Karpas-422 (cell line): ENCODE results near the gene SHC3. TPM values are rescaled to one million over a fixed set of nuclear protein-coding genes. Genes with fewer than 3 reads are reported as not detected.

Experiments used
- DNase-seq: peaks from one replicate; pipeline ENCODE4 v3.0.0-alpha.2; 2015
- H2AFZ ChIP-seq: fragments of 200-600 bp; sonication (generic); 2 replicates; pipeline ENCODE4 v1.6.1; 2014; ENCODE audit warnings: antibody characterized with exemption, low read length, mixed read lengths
- H3K27ac ChIP-seq: fragments of 200-600 bp; sonication (generic); 2 replicates; pipeline ENCODE4 v1.5.1; 2014; ENCODE audit warnings: mild to moderate bottlenecking, low read length, moderate library complexity
- H3K27me3 ChIP-seq: fragments of 200-600 bp; sonication (generic); 2 replicates; pipeline ENCODE4 v1.6.1; 2014; ENCODE audit warnings: low read length, mixed read lengths
- H3K36me3 ChIP-seq: fragments of 200-600 bp; sonication (generic); 2 replicates; pipeline ENCODE4 v1.6.1; 2014; ENCODE audit warnings: low read length, mixed read lengths; ENCODE audit not compliant: insufficient read depth
- H3K4me1 ChIP-seq: fragments of 200-600 bp; sonication (generic); 2 replicates; pipeline ENCODE4 v1.6.1; 2014; ENCODE audit warnings: mild to moderate bottlenecking, low read length, mixed read lengths
- H3K4me2 ChIP-seq: fragments of 200-600 bp; sonication (generic); 2 replicates; pipeline ENCODE4 v1.6.1; 2014; ENCODE audit warnings: low read length, low read depth, mild to moderate bottlenecking; ENCODE audit not compliant: poor library complexity, severe bottlenecking
- H3K4me3 ChIP-seq: fragments of 200-600 bp; sonication (generic); 2 replicates; pipeline ENCODE4 v1.5.1; 2014; ENCODE audit warnings: mild to moderate bottlenecking, antibody characterized with exemption, low read length, mixed read lengths
- H3K79me2 ChIP-seq: fragments of 200-600 bp; sonication (generic); 2 replicates; pipeline ENCODE4 v1.6.1; 2014; ENCODE audit warnings: mild to moderate bottlenecking, low read length, mixed read lengths
- H3K9ac ChIP-seq: fragments of 200-600 bp; sonication (generic); 2 replicates; pipeline ENCODE4 v1.6.0; 2014; ENCODE audit warnings: low read length
- H3K9me2 ChIP-seq: fragments of 200-600 bp; sonication (generic), shearing (Covaris generic); replicated peaks from 2 replicates; pipeline ENCODE4 v1.6.0; 2014; ENCODE audit warnings: mild to moderate bottlenecking, low read length, moderate library complexity; ENCODE audit not compliant: insufficient read depth
- H3K9me3 ChIP-seq: fragments of 300-700, 200-600 bp; sonication (generic); 2 replicates; pipeline ENCODE4 v1.6.1; 2014; ENCODE audit warnings: low read length, mixed read lengths
- H4K20me1 ChIP-seq: fragments of 200-600 bp; sonication (generic); 2 replicates; pipeline ENCODE4 v1.6.1; 2014; ENCODE audit warnings: mild to moderate bottlenecking, antibody characterized with exemption, low read length, low read depth; ENCODE audit not compliant: insufficient read depth
- total RNA-seq: library from RNA; depleted of rRNA; stranded (reverse); fragments of >200 nt; shearing (Covaris generic); gene quantifications from 2 replicates; pipeline ENCODE4 v1.2.3, GENCODE V29; 2014; ENCODE audit warnings: low replicate concordance

Gene SHC3
- total RNA-seq, 1 experiment from 2014 or later: not detected

DNA sequence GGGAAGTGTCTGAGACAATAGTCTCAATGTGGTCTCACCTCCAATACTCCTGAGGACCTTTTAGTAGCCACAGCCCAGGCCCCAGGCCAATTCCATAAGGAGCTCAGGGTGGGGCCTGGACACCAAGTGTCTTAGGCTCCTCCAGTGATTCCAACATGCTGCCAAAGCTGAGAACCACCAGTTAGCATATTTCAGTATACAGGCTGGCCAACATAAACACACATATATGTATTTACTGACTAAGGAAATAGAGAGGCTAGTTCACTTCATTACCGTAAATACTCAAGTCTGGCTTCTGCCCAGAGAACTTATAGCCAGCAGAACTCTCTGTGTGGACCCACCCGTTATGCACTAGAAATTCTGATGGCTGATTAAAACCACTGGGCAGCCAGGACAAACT, 163.3 kb downstream of the SHC3 start:
- H3K4me3 ChIP-seq: no peak overlapping the region

DNA sequence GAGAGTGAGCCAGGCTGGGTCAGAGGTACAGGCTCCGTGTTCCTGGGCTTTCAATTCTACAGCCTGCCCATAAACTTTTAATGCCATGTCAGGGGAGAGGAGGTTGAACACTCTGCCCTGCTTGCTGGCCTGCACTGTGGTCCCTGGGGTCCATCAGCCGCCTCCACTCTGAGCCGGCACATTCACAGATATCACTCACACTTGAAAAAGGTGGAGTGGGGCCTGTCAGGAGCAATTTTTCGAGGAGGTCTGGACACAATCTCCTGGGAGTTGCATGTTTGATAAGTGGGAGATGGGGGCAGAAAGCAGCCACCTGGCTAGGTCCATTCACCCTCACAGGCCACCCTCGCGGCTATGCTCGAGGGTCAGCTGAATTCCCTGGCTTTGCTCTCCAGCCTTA, 164.5 kb downstream of the SHC3 start:
- H3K79me2 ChIP-seq: no peaks in the 10 kb centered on the region
- H3K9ac ChIP-seq: no peak overlapping the region
- no peak for DNase-seq
- H3K27me3 ChIP-seq: no peaks in the 10 kb centered on the region
- H3K4me3 ChIP-seq: no peak overlapping the region
- H3K27ac ChIP-seq: no peak overlapping the region
- no peaks in the 10 kb centered on the region for H3K9me2 ChIP-seq
- H3K4me1 ChIP-seq: no peaks in the 10 kb centered on the region
- H3K9me3 ChIP-seq: no peaks in the 10 kb centered on the region
- no peak overlapping the region for H2AFZ ChIP-seq
- no peak overlapping the region for H3K4me2 ChIP-seq
- H3K36me3 ChIP-seq: no peaks in the 10 kb centered on the region
- no peaks in the 10 kb centered on the region for H4K20me1 ChIP-seq

More for the DNA sequence above, 163.3 kb downstream of the SHC3 start:
- H3K9me3 ChIP-seq: no peaks in the 10 kb centered on the region
- no peak overlapping the region for H3K4me2 ChIP-seq
- H3K27ac ChIP-seq: no peak overlapping the region
- no peaks in the 10 kb centered on the region for H3K27me3 ChIP-seq
- H2AFZ ChIP-seq: no peak overlapping the region
- no peaks in the 10 kb centered on the region for H3K79me2 ChIP-seq
- no peaks in the 10 kb centered on the region for H3K36me3 ChIP-seq
- H3K4me1 ChIP-seq: no peaks in the 10 kb centered on the region
- no peak overlapping the region for H3K9ac ChIP-seq
- no peaks in the 10 kb centered on the region for H3K9me2 ChIP-seq
- DNase-seq: no peak
- no peaks in the 10 kb centered on the region for H4K20me1 ChIP-seq

DNA sequence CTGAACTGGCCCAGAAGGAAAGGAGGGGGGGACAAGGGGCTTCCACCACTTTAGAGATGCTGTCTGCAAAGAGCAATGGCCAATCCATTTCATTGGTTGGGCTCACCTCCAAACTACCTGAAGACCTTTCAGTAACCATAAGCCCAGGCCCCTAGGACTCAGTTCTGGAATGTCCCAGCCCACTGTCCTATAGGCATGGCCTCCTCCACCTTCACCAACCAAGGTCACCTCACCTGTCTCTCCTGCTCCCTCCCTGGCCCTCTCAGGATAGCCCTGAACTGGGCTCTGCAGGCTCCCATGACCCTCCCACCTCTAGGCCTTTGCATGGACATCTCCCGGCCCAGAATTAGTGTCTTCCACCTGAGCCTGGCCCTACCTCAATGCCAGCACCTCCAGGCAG, 165.0 kb downstream of the SHC3 start:
- H3K27me3 ChIP-seq: no peaks in the 10 kb centered on the region
- H3K4me2 ChIP-seq: no peak overlapping the region
- H3K9me2 ChIP-seq: no peaks in the 10 kb centered on the region
- H4K20me1 ChIP-seq: no peaks in the 10 kb centered on the region
- no peak overlapping the region for H2AFZ ChIP-seq
- H3K27ac ChIP-seq: no peak overlapping the region
- no peak overlapping the region for H3K4me3 ChIP-seq
- H3K79me2 ChIP-seq: no peaks in the 10 kb centered on the region
- no peaks in the 10 kb centered on the region for H3K36me3 ChIP-seq
- peaks cover 3% of the 10 kb centered on the region for H3K4me1 ChIP-seq
- no peak for DNase-seq
- no peaks in the 10 kb centered on the region for H3K9me3 ChIP-seq
- no peak overlapping the region for H3K9ac ChIP-seq

DNA sequence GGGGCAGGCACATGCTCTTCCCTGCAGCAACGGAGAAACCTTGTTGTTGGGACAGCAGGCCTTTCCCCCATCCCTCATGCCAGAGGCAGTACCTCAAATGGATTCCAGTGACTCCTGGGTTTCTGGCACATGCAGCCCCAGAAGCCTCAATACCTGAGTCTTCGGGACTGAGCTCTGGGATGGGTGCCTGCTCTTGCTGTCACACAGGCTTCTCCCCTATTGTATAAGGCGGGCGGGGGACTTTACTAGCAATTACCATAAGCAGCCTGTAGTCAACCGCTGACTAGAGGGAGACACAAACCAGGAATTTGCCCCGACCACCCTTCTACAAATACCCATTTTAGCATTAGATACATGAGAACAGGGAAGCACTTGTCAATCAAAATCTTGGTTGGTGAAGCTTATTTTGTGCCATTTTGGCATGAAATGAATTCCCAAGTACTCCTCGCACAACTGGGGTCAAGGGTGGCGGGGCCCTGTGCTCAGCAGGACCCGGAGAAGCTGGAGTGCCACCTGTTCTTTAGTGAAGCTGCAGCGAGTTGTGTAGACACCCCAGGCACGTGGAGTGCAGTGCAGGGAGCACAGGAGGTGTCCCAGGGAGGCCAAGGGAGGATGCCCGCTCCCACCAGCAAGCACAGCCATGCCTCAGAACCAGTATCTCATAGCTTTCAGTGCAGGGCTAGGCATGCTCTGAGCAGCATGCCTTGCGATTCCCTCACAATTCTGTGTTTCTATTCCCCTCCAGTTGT, 166.2 kb downstream of the SHC3 start:
- Histone ChIP-seq H3K4me1 (peaks cover 14% of the 10 kb centered on the region), H4K20me1 (no peaks in the 10 kb centered on the region), H3K9me3 (no peaks in the 10 kb centered on the region), H3K9ac (no peak overlapping the region), H3K27me3 (no peaks in the 10 kb centered on the region), H3K27ac (no peak overlapping the region), H2AFZ (no peak overlapping the region), H3K9me2 (no peaks in the 10 kb centered on the region), H3K4me2 (no peak overlapping the region), H3K36me3 (no peaks in the 10 kb centered on the region), H3K4me3 (no peak overlapping the region), H3K79me2 (no peaks in the 10 kb centered on the region)
- no peak for DNase-seq

GRCh38 chr9:89011683-89012082, 166.9 kb downstream of the SHC3 start:
- peaks cover 17% of the 10 kb centered on the region for H3K4me1 ChIP-seq
- no peaks in the 10 kb centered on the region for H3K27me3 ChIP-seq
- no peak overlapping the region for H3K4me3 ChIP-seq
- H3K36me3 ChIP-seq: no peaks in the 10 kb centered on the region
- DNase-seq: no peak
- H3K27ac ChIP-seq: no peak overlapping the region
- no peak overlapping the region for H2AFZ ChIP-seq
- no peaks in the 10 kb centered on the region for H3K9me3 ChIP-seq
- no peaks in the 10 kb centered on the region for H3K79me2 ChIP-seq
- H3K9ac ChIP-seq: no peak overlapping the region
- no peaks in the 10 kb centered on the region for H4K20me1 ChIP-seq
- H3K9me2 ChIP-seq: no peaks in the 10 kb centered on the region
- H3K4me2 ChIP-seq: no peak overlapping the region

DNA sequence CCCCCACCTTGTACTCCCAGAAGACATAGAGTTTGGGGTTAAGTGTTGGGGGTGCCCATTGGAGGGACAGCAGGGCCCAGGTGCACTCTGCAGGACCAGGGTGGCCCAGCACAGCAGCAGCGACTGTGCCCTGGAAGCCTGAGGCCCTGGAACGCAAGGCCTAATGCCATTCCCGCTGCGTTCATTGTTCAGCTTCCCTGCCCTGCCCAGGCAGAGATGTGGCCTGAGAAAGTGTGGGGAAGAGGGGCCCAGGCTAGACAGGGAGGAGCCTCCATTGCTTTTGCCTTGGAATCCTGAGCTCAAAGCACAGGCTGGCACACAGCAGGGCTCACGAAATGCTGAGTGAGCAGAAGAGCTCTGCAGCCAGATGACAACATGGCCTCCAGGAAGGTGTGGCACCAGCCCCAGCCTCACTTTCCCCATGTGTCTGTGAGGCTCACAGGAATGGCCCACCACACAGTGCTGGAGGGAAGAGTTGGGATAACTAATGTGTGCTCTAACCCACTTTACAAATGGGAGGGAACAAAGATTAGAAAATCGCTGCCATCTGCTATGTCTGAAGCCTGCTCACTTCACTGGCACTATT, 168.0 kb downstream of the SHC3 start:
- H3K4me2 ChIP-seq: no peak overlapping the region
- no peaks in the 10 kb centered on the region for H3K9me2 ChIP-seq
- H3K9ac ChIP-seq: no peak overlapping the region
- H3K27me3 ChIP-seq: no peaks in the 10 kb centered on the region
- no peaks in the 10 kb centered on the region for H3K9me3 ChIP-seq
- H3K36me3 ChIP-seq: no peaks in the 10 kb centered on the region
- H2AFZ ChIP-seq: no peak overlapping the region
- H3K27ac ChIP-seq: no peak overlapping the region
- no peaks in the 10 kb centered on the region for H4K20me1 ChIP-seq
- DNase-seq: no peak
- H3K79me2 ChIP-seq: no peaks in the 10 kb centered on the region
- peaks cover 27% of the 10 kb centered on the region for H3K4me1 ChIP-seq
- H3K4me3 ChIP-seq: no peak overlapping the region

DNA sequence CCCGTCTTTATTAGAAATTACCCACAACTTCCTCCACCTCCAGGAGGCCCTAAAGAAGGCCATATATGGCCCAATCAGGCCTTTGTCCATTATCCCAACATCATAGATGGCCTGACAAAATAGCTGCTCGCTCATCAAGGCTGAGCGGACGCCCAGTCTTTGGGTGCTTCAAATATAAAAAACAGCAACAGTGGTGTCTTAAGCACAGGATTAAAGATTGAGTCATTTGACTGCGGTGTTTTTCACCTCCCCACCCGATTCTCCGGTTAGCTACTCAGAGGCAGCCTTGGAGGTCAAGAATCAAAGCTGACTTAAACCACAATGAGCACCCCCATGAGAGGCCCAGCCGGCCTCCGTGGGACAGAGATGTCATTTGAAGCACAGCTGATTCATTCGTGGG, 168.6 kb downstream of the SHC3 start:
- no peaks in the 10 kb centered on the region for H3K9me2 ChIP-seq
- no peaks in the 10 kb centered on the region for H3K9me3 ChIP-seq
- DNase-seq: no peak
- H3K79me2 ChIP-seq: no peaks in the 10 kb centered on the region
- H3K4me2 ChIP-seq: no peak overlapping the region
- no peaks in the 10 kb centered on the region for H3K27me3 ChIP-seq
- no peak overlapping the region for H2AFZ ChIP-seq
- H3K4me1 ChIP-seq: peaks cover 27% of the 10 kb centered on the region
- H3K27ac ChIP-seq: no peak overlapping the region
- H3K36me3 ChIP-seq: no peaks in the 10 kb centered on the region
- no peaks in the 10 kb centered on the region for H4K20me1 ChIP-seq
- H3K9ac ChIP-seq: no peak overlapping the region
- H3K4me3 ChIP-seq: no peak overlapping the region

DNA sequence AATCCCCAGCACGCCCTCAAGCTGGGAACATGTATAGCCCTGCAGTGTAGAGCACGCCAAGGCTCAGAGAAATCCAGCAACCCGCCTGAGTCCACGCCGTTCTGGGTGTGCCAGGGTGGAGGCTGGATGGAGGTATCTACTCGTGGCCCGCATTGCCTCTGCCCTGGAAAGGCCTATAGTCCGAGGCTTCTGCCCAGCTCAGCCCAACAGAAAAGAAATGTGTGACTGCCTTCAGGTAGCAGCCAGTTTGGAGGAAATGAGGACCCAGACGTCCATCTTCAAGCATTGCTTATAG, 169.1 kb downstream of the SHC3 start:
- H3K4me3 ChIP-seq: no peak overlapping the region
- no peaks in the 10 kb centered on the region for H3K9me2 ChIP-seq
- no peak for DNase-seq
- peaks cover 27% of the 10 kb centered on the region for H3K4me1 ChIP-seq
- H3K4me2 ChIP-seq: no peak overlapping the region
- H3K9ac ChIP-seq: no peak overlapping the region
- H3K79me2 ChIP-seq: no peaks in the 10 kb centered on the region
- no peaks in the 10 kb centered on the region for H3K36me3 ChIP-seq
- no peak overlapping the region for H2AFZ ChIP-seq
- no peaks in the 10 kb centered on the region for H4K20me1 ChIP-seq
- H3K27me3 ChIP-seq: no peaks in the 10 kb centered on the region
- H3K27ac ChIP-seq: no peak overlapping the region
- no peaks in the 10 kb centered on the region for H3K9me3 ChIP-seq
